Measurements from ENCODE around the gene TRIOBP.

The TRIOBP gene

GRCh38 chr22:37690901-37691504 is 5.8 kb upstream of the TRIOBP start:
- CTCF ChIA-PET = interaction anchor here (1.2 kb wide), 1 partner anchor 9 kb away, joined by 3 read pairs; no protein-coding TSS in a partner anchor
- POLR2A ChIA-PET = no interaction called here

GRCh38 chr22:37692627-37693285 is 4.1 kb upstream of the TRIOBP start:
- no peak overlapping the region for H3K4me3 ChIP-seq (ENCODE audit: low read depth, low read length)
- peaks cover 10 to 57% of the 10 kb centered on the region in 2 experiments; a peak in 2 of 3 replicates for H3K36me3 ChIP-seq (ENCODE audit: control insufficient read depth in 2 of 2, insufficient read depth in 1 of 2, low read length in 2 of 2)
- peaks cover 6% of the 10 kb centered on the region for H3K4me1 ChIP-seq (ENCODE audit: control insufficient read depth, insufficient read depth, low read length)
- ChIA-PET POLR2A (interaction anchor here (1.0 to 1.1 kb wide), 2 partner anchors 35 to 84 kb away, joined by 3 read pairs; partner anchors contain the start of gene PDXP), CTCF (interaction anchor here (0.7 to 2.3 kb wide), 5 partner anchors 11 to 87 kb away, joined by 4 to 14 read pairs (median 4); partner anchors contain the start of gene SH3BP1)
- no peak for TF ChIP-seq EGR2 (tag by site-specific recombination; IDR thresholded peaks at IDR 0.05; ENCODE audit: low read depth)
- no peak for TF ChIP-seq ZNF398 (tag by site-specific recombination; IDR thresholded peaks at IDR 0.05)
- no peak for TF ChIP-seq ZSCAN30 (tag by site-specific recombination; IDR thresholded peaks at IDR 0.05)
- no peak for TF ChIP-seq REPIN1 (tag by site-specific recombination; IDR thresholded peaks at IDR 0.05; ENCODE audit: low read depth)
- peak; percentile 69; the same call in 1 of the 2 replicates for TF ChIP-seq ZIC2 (tag by site-specific recombination; IDR thresholded peaks at IDR 0.05)
- H3K27ac ChIP-seq (ENCODE audit: extremely low read depth, low read depth, low read length) = peak overlapping the region; percentile 10; the same call in 1 of the 2 replicates
- H3K9me3 ChIP-seq (ENCODE audit: control insufficient read depth, insufficient read depth, low read depth, low read length) = no peaks in the 10 kb centered on the region

More at GRCh38 chr22:37690901-37691504, 5.8 kb upstream of the TRIOBP start:
- H3K9me3 ChIP-seq (ENCODE audit: control insufficient read depth, insufficient read depth, low read depth, low read length) = no peaks in the 10 kb centered on the region
- H3K4me3 ChIP-seq (ENCODE audit: low read depth, low read length) = no peak overlapping the region
- H3K27ac ChIP-seq (ENCODE audit: extremely low read depth, low read depth, low read length) = no peak overlapping the region
- no peak for TF ChIP-seq ZNF513 (tag by site-specific recombination; IDR thresholded peaks at IDR 0.05)
- no peak for TF ChIP-seq ZNF350 (tag by site-specific recombination; IDR thresholded peaks at IDR 0.05)
- TF ChIP-seq ZNF488 (tag by site-specific recombination; IDR thresholded peaks at IDR 0.05) = no peak
- TF ChIP-seq GLIS1 (tag by site-specific recombination; IDR thresholded peaks at IDR 0.05) = no peak
- no peak for TF ChIP-seq ZNF148 (tag by site-specific recombination; IDR thresholded peaks at IDR 0.05; ENCODE audit: borderline replicate concordance)
- no peak for TF ChIP-seq ZEB2 (tag by site-specific recombination; IDR thresholded peaks at IDR 0.05)
- TF ChIP-seq ZNF423 (tag by site-specific recombination; IDR thresholded peaks at IDR 0.05) = no peak
- TF ChIP-seq KLF1 (tag by site-specific recombination; IDR thresholded peaks at IDR 0.05) = no peak
- TF ChIP-seq ZNF776 (tag by site-specific recombination; IDR thresholded peaks at IDR 0.05; ENCODE audit: borderline replicate concordance) = no peak
- no peak for TF ChIP-seq FEZF1 (tag by site-specific recombination; IDR thresholded peaks at IDR 0.05)
- TF ChIP-seq YY1 (tag by site-specific recombination; IDR thresholded peaks at IDR 0.05) = no peak
- no peak for TF ChIP-seq HOXD13 (CRISPR knock-in tag; IDR thresholded peaks at IDR 0.05; ENCODE audit: borderline replicate concordance)
- TF ChIP-seq SALL2 (tag by site-specific recombination; IDR thresholded peaks at IDR 0.05; ENCODE audit: borderline replicate concordance) = no peak
- TF ChIP-seq ZFHX2 (tag by site-specific recombination; conservative IDR thresholded peaks at IDR 0.05) = no peak
- TF ChIP-seq ZNF571 (tag by site-specific recombination; IDR thresholded peaks at IDR 0.05) = no peak
- TF ChIP-seq ZNF843 (tag by site-specific recombination; IDR thresholded peaks at IDR 0.05) = no peak
- TF ChIP-seq ZSCAN23 (tag by site-specific recombination; IDR thresholded peaks at IDR 0.05) = no peak
- H3K36me3 ChIP-seq (ENCODE audit: control insufficient read depth in 2 of 2, insufficient read depth in 1 of 2, low read length in 2 of 2) = peaks cover 10 to 57% of the 10 kb centered on the region in 2 experiments; a peak in 2 of 3 replicates
- H3K4me1 ChIP-seq (ENCODE audit: control insufficient read depth, insufficient read depth, low read length) = peaks cover 3% of the 10 kb centered on the region; the same call in 1 of the 2 replicates

All from HEK293 (cell line).